ENCODE results near the gene IRF1. TPM values are rescaled to one million over a fixed set of nuclear protein-coding genes. Genes with fewer than 3 reads are reported as not detected.
"Not testable (repeated sequence)": the region's sequence is repeated elsewhere in the genome, so short reads cannot be mapped to it uniquely, and the experiment has no call there.

IRF1 gene
- polyA plus RNA-seq, 3 donors, result 13.8 to 17.1 (median 15.8) TPM

- no peak for DNase-seq
Measured at GRCh38 chr5:132489051-132489770, 1.4 kb downstream of the IRF1 start.

- no peak for DNase-seq
Measured at GRCh38 chr5:132488590-132488989, 2.0 kb downstream of the IRF1 start.

GRCh38 chr5:132487841-132488555 lies 2.6 kb downstream of the IRF1 start:
- no peak for DNase-seq

GRCh38 chr5:132487095-132487428 lies 3.5 kb downstream of the IRF1 start:
- no peak for DNase-seq

GRCh38 chr5:132486318-132487094 lies 4.1 kb downstream of the IRF1 start:
- no peak for DNase-seq

- DNase-seq, result no peak
Measured at GRCh38 chr5:132485641-132486317, 4.8 kb downstream of the IRF1 start.

GRCh38 chr5:132484876-132485640 lies 5.5 kb downstream of the IRF1 start:
- DNase-seq, result not testable (repeated sequence)

- no peak for DNase-seq
Measured at GRCh38 chr5:132484391-132484725, 6.2 kb downstream of the IRF1 start.

GRCh38 chr5:132483661-132484390 lies 6.7 kb downstream of the IRF1 start:
- no peak for DNase-seq

- DNase-seq, result no peak
Measured at GRCh38 chr5:132483101-132483500, 7.5 kb downstream of the IRF1 start.

- DNase-seq, result no peak
Measured at GRCh38 chr5:132481596-132482211, 8.9 kb downstream of the IRF1 start.

GRCh38 chr5:132480893-132481595 lies 9.5 kb downstream of the IRF1 start:
- DNase-seq, result no peak

GRCh38 chr5:132480546-132480892 lies 10.1 kb downstream of the IRF1 start:
- DNase-seq, result no peak

GRCh38 chr5:132480042-132480441 lies 10.5 kb downstream of the IRF1 start:
- no peak for DNase-seq

- no peak for DNase-seq
Measured at GRCh38 chr5:132479111-132479951, 11.2 kb downstream of the IRF1 start.

- no peak for DNase-seq
Measured at GRCh38 chr5:132478366-132478871, 12.2 kb downstream of the IRF1 start.

- no peak for DNase-seq
Measured at GRCh38 chr5:132477784-132478365, 12.7 kb downstream of the IRF1 start.

Measured in renal pelvis (tissue), 4 donors.